Activated naive CD4-positive, alpha-beta T cell treated with anti-CD3 and anti-CD28 coated beads, Interleukin-2, amount 50 U/mL, for 24 hours (primary cell): ENCODE results near the gene TRPT1.
"Not testable (repeated sequence)": the region's sequence is repeated elsewhere in the genome, so short reads cannot be mapped to it uniquely, and the experiment has no call there.

Experiments
- H3K27ac Mint-ChIP-seq: one replicate; pipeline ENCODE4 v1.8.0; 2021; ENCODE audit warnings: mild to moderate bottlenecking, mixed read lengths
- H3K27me3 Mint-ChIP-seq: one replicate; pipeline ENCODE4 v1.8.0; 2021; ENCODE audit warnings: mixed read lengths
- H3K36me3 Mint-ChIP-seq: one replicate; pipeline ENCODE4 v1.8.0; 2021; ENCODE audit warnings: mixed read lengths
- H3K4me1 Mint-ChIP-seq: one replicate; pipeline ENCODE4 v1.8.0; 2021; ENCODE audit warnings: mixed read lengths
- H3K4me3 Mint-ChIP-seq: one replicate; pipeline ENCODE4 v1.8.0; 2021; ENCODE audit warnings: mild to moderate bottlenecking, mixed read lengths
- H3K9me3 Mint-ChIP-seq: one replicate; pipeline ENCODE4 v1.8.0; 2021; ENCODE audit warnings: mixed read lengths

Gene TRPT1

GRCh38 chr11:64250415-64251015, 24.5 kb upstream of the TRPT1 start:
- peak overlapping the region; percentile 84 for H3K4me3 Mint-ChIP-seq
- peaks cover 7% of the 10 kb centered on the region for H3K4me1 Mint-ChIP-seq
- H3K36me3 Mint-ChIP-seq: no peaks in the 10 kb centered on the region
- H3K27ac Mint-ChIP-seq: no peak overlapping the region
- no peaks in the 10 kb centered on the region for H3K27me3 Mint-ChIP-seq
- H3K9me3 Mint-ChIP-seq: no peaks in the 10 kb centered on the region

- peak overlapping the region; percentile 8 for H3K27ac Mint-ChIP-seq
- no peaks in the 10 kb centered on the region for H3K9me3 Mint-ChIP-seq
- peak overlapping the region; percentile 21 for H3K4me3 Mint-ChIP-seq
- no peaks in the 10 kb centered on the region for H3K27me3 Mint-ChIP-seq
- H3K4me1 Mint-ChIP-seq: peaks cover 7% of the 10 kb centered on the region
- H3K36me3 Mint-ChIP-seq: no peaks in the 10 kb centered on the region
Observed at GRCh38 chr11:64249563-64250414, 23.8 kb upstream of the TRPT1 start.

GRCh38 chr11:64249038-64249437, 23.1 kb upstream of the TRPT1 start:
- Mint-ChIP-seq H3K4me3 (peak overlapping the region; percentile 15), H3K4me1 (peaks cover 7% of the 10 kb centered on the region), H3K27me3 (no peaks in the 10 kb centered on the region), H3K9me3 (no peaks in the 10 kb centered on the region), H3K27ac (no peak overlapping the region), H3K36me3 (no peaks in the 10 kb centered on the region)

- Mint-ChIP-seq H3K27ac (no peak overlapping the region), H3K4me3 (no peak overlapping the region), H3K4me1 (peaks cover 10% of the 10 kb centered on the region), H3K27me3 (no peaks in the 10 kb centered on the region), H3K9me3 (no peaks in the 10 kb centered on the region), H3K36me3 (no peaks in the 10 kb centered on the region)
Observed at GRCh38 chr11:64248578-64248977, 22.6 kb upstream of the TRPT1 start.

- no peaks in the 10 kb centered on the region for H3K27me3 Mint-ChIP-seq
- no peaks in the 10 kb centered on the region for H3K36me3 Mint-ChIP-seq
- H3K9me3 Mint-ChIP-seq: no peaks in the 10 kb centered on the region
- H3K4me3 Mint-ChIP-seq: peak overlapping the region; percentile 80
- H3K4me1 Mint-ChIP-seq: peaks cover 17% of the 10 kb centered on the region
- no peak overlapping the region for H3K27ac Mint-ChIP-seq
Observed at GRCh38 chr11:64247729-64248531, 21.9 kb upstream of the TRPT1 start.

GRCh38 chr11:64246871-64247728, 21.1 kb upstream of the TRPT1 start, which contains the start of gene PPP1R14B:
Gene PPP1R14B (minus strand): TSS chr11:64246943. CDS start chr11:64246673, 270 bp downstream.
- H3K36me3 Mint-ChIP-seq: no peaks in the 10 kb centered on the region

GRCh38 chr11:64246621-64246870, 20.6 kb upstream of the TRPT1 start:
- peaks cover 17% of the 10 kb centered on the region for H3K4me1 Mint-ChIP-seq
- not testable (repeated sequence) for H3K9me3 Mint-ChIP-seq, H3K27me3 Mint-ChIP-seq, H3K27ac Mint-ChIP-seq, H3K36me3 Mint-ChIP-seq
- peak overlapping the region; percentile 87 for H3K4me3 Mint-ChIP-seq

More at GRCh38 chr11:64246871-64247728, 21.1 kb upstream of the TRPT1 start, which contains the start of gene PPP1R14B:
- H3K4me3 Mint-ChIP-seq: peak within 1 kb of the TSS; percentile 95
- no peaks in the 10 kb centered on the region for H3K27me3 Mint-ChIP-seq
- peak within 1 kb of the TSS; percentile 97 for H3K27ac Mint-ChIP-seq
- H3K4me1 Mint-ChIP-seq: peaks cover 22% of the 10 kb centered on the region
- H3K9me3 Mint-ChIP-seq: no peaks in the 10 kb centered on the region

GRCh38 chr11:64245797-64246620, 20.0 kb upstream of the TRPT1 start:
- Mint-ChIP-seq H3K27me3 (no peaks in the 10 kb centered on the region), H3K9me3 (no peaks in the 10 kb centered on the region), H3K4me3 (peak overlapping the region; percentile 95), H3K36me3 (no peaks in the 10 kb centered on the region), H3K4me1 (peaks cover 17% of the 10 kb centered on the region), H3K27ac (peak overlapping the region; percentile 97)

GRCh38 chr11:64245401-64245796, 19.4 kb upstream of the TRPT1 start:
- Mint-ChIP-seq H3K27ac (no peak overlapping the region), H3K36me3 (no peaks in the 10 kb centered on the region), H3K27me3 (no peaks in the 10 kb centered on the region), H3K4me3 (peak overlapping the region; percentile 95), H3K9me3 (no peaks in the 10 kb centered on the region), H3K4me1 (peaks cover 20% of the 10 kb centered on the region)

- H3K36me3 Mint-ChIP-seq: no peaks in the 10 kb centered on the region
- peaks cover 25% of the 10 kb centered on the region for H3K4me1 Mint-ChIP-seq
- peak overlapping the region; percentile 95 for H3K4me3 Mint-ChIP-seq
- H3K27ac Mint-ChIP-seq: no peak overlapping the region
- H3K9me3 Mint-ChIP-seq: no peaks in the 10 kb centered on the region
- no peaks in the 10 kb centered on the region for H3K27me3 Mint-ChIP-seq
Observed at GRCh38 chr11:64244966-64245365, 19.0 kb upstream of the TRPT1 start.

- Mint-ChIP-seq H3K36me3 (no peaks in the 10 kb centered on the region), H3K27me3 (no peaks in the 10 kb centered on the region), H3K4me1 (peaks cover 28% of the 10 kb centered on the region), H3K4me3 (peak overlapping the region; percentile 46), H3K9me3 (no peaks in the 10 kb centered on the region), H3K27ac (no peak overlapping the region)
Observed at GRCh38 chr11:64244107-64244506, 18.1 kb upstream of the TRPT1 start.

GRCh38 chr11:64243236-64243854, 17.4 kb upstream of the TRPT1 start:
- Mint-ChIP-seq H3K4me1 (peaks cover 28% of the 10 kb centered on the region), H3K27me3 (no peaks in the 10 kb centered on the region), H3K4me3 (peak overlapping the region; percentile 46), H3K27ac (peak overlapping the region; percentile 1), H3K36me3 (no peaks in the 10 kb centered on the region), H3K9me3 (no peaks in the 10 kb centered on the region)

GRCh38 chr11:64241491-64242374, 15.7 kb upstream of the TRPT1 start:
- Mint-ChIP-seq H3K27me3 (no peaks in the 10 kb centered on the region), H3K4me1 (peaks cover 28% of the 10 kb centered on the region), H3K27ac (peak overlapping the region; percentile 97), H3K36me3 (no peaks in the 10 kb centered on the region), H3K9me3 (no peaks in the 10 kb centered on the region), H3K4me3 (peak overlapping the region; percentile 93)
